ENCODE data around the gene IQCF6.
"Not testable (repeated sequence)": the region's sequence is repeated elsewhere in the genome, so short reads cannot be mapped to it uniquely, and the experiment has no call there.

Gene IQCF6

GRCh38 chr3:51798411-51798963 is 19.4 kb upstream of the IQCF6 start:
- no peak for TF ChIP-seq CTCF (IDR thresholded peaks at IDR 0.05; ENCODE audit: borderline replicate concordance, insufficient read depth, low read depth, low read length)
- no peak overlapping the region for H3K4me3 ChIP-seq (ENCODE audit: low read depth, low read length)

- no peak overlapping the region for H3K4me3 ChIP-seq (ENCODE audit: low read depth, low read length)
- no peak for TF ChIP-seq CTCF (IDR thresholded peaks at IDR 0.05; ENCODE audit: borderline replicate concordance, insufficient read depth, low read depth, low read length)
Observed at GRCh38 chr3:51796854-51797253, 17.8 kb upstream of the IQCF6 start.

- no peak for TF ChIP-seq CTCF (IDR thresholded peaks at IDR 0.05; ENCODE audit: borderline replicate concordance, insufficient read depth, low read depth, low read length)
- H3K4me3 ChIP-seq (ENCODE audit: low read depth, low read length) = no peak overlapping the region
Observed at GRCh38 chr3:51794206-51794605, 15.2 kb upstream of the IQCF6 start.

- no peak for TF ChIP-seq CTCF (IDR thresholded peaks at IDR 0.05; ENCODE audit: borderline replicate concordance, insufficient read depth, low read depth, low read length)
- H3K4me3 ChIP-seq (ENCODE audit: low read depth, low read length) = no peak overlapping the region
Observed at GRCh38 chr3:51792206-51792605, 13.2 kb upstream of the IQCF6 start.

- no peak overlapping the region for H3K4me3 ChIP-seq (ENCODE audit: low read depth, low read length)
- TF ChIP-seq CTCF (IDR thresholded peaks at IDR 0.05; ENCODE audit: borderline replicate concordance, insufficient read depth, low read depth, low read length) = no peak
Observed at GRCh38 chr3:51789437-51789836, 10.4 kb upstream of the IQCF6 start.

GRCh38 chr3:51787576-51787975 is 8.5 kb upstream of the IQCF6 start:
- H3K4me3 ChIP-seq (ENCODE audit: low read depth, low read length) = not testable (repeated sequence)

GRCh38 chr3:51786267-51786666 is 7.2 kb upstream of the IQCF6 start:
- TF ChIP-seq CTCF (IDR thresholded peaks at IDR 0.05; ENCODE audit: borderline replicate concordance, insufficient read depth, low read depth, low read length) = no peak
- no peak overlapping the region for H3K4me3 ChIP-seq (ENCODE audit: low read depth, low read length)

- H3K4me3 ChIP-seq (ENCODE audit: low read depth, low read length) = no peak overlapping the region
- no peak for TF ChIP-seq CTCF (IDR thresholded peaks at IDR 0.05; ENCODE audit: borderline replicate concordance, insufficient read depth, low read depth, low read length)
Observed at GRCh38 chr3:51778554-51778953, 483 bp downstream of the IQCF6 start.

All from GM12875 (cell line).